ENCODE measurements around the gene TTC38.
"Not testable (repeated sequence)": the region's sequence is repeated elsewhere in the genome, so short reads cannot be mapped to it uniquely, and the experiment has no call there.

TTC38 gene

GRCh38 chr22:46247443-46247975, 20.3 kb upstream of the TTC38 start:
- no peak for DNase-seq

- peak; percentile 53 for DNase-seq
Observed at GRCh38 chr22:46250035-46250782, 17.6 kb upstream of the TTC38 start, which contains the start of gene CDPF1. Gene CDPF1 (minus strand): TSS chr22:46250293. CDS start chr22:46248284, 2,009 bp downstream.

GRCh38 chr22:46250783-46251125, 17.1 kb upstream of the TTC38 start:
- no peak for DNase-seq

- DNase-seq: no peak
Observed at GRCh38 chr22:46251266-46251665, 16.5 kb upstream of the TTC38 start.

GRCh38 chr22:46251816-46252380, 15.9 kb upstream of the TTC38 start:
- no peak for DNase-seq

- DNase-seq: no peak
Observed at GRCh38 chr22:46256358-46256958, 11.3 kb upstream of the TTC38 start.

GRCh38 chr22:46259374-46259773, 8.4 kb upstream of the TTC38 start:
- DNase-seq: no peak

GRCh38 chr22:46260038-46260437, 7.8 kb upstream of the TTC38 start:
- DNase-seq: no peak

GRCh38 chr22:46262449-46263215, 5.2 kb upstream of the TTC38 start:
- DNase-seq: no peak

GRCh38 chr22:46263216-46263590, 4.6 kb upstream of the TTC38 start, which contains the start of gene PKDREJ:
Gene PKDREJ (minus strand): TSS chr22:46263343. CDS start chr22:46263322, 21 bp downstream.
- no peak for DNase-seq

GRCh38 chr22:46264520-46264919, 3.3 kb upstream of the TTC38 start:
- DNase-seq: not testable (repeated sequence)

- DNase-seq: not testable (repeated sequence)
Observed at GRCh38 chr22:46265627-46266026, 2.2 kb upstream of the TTC38 start.

- no peak for DNase-seq
Observed at GRCh38 chr22:46269564-46269963, 1.8 kb downstream of the TTC38 start.

GRCh38 chr22:46272196-46272595, 4.4 kb downstream of the TTC38 start:
- DNase-seq: no peak

GRCh38 chr22:46272762-46273431, 5.1 kb downstream of the TTC38 start:
- no peak for DNase-seq

GRCh38 chr22:46273432-46274148, 5.8 kb downstream of the TTC38 start:
- no peak for DNase-seq

- no peak for DNase-seq
Observed at GRCh38 chr22:46274381-46274780, 6.6 kb downstream of the TTC38 start.

- DNase-seq: no peak
Observed at GRCh38 chr22:46275455-46276122, 7.8 kb downstream of the TTC38 start.

GRCh38 chr22:46276563-46276962, 8.8 kb downstream of the TTC38 start:
- DNase-seq: no peak

GRCh38 chr22:46278656-46279645, 11.1 kb downstream of the TTC38 start:
- DNase-seq: no peak

Data from NCI-H510A treated with DMSO at 0.1 percent for 48 hours (cell line).